Heart left ventricle (tissue), 16 donors: ENCODE results near the gene OSBPL10. TPM values are rescaled to one million over a fixed set of nuclear protein-coding genes. Genes with fewer than 3 reads are reported as not detected.

Source experiments
- ATAC-seq, 4 donors: fragments of 200-7000 bp; cut with Tn5 transposase; one replicate each; pipeline ENCODE4 v1.9.1; 2020 to 2022; ENCODE audit warnings: moderate library complexity in 4 of 4, mild to moderate bottlenecking in 3 of 4, moderate number of reproducible peaks in 1 of 4
- DNase-seq, 5 donors: peaks; one replicate each; pipeline ENCODE4 v3.0.0-alpha.2; 2020
- H3K27ac ChIP-seq, 12 donors: fragments of 200-600 bp; sonication (generic) in 4 of 12; one replicate each; pipeline versions ENCODE4 v1.5.0 to v1.8.0; 2016 to 2022; ENCODE audit warnings: mild to moderate bottlenecking in 2 of 12
- H3K27me3 ChIP-seq, 9 donors: fragments of 200-600 bp; sonication (generic) in 2 of 9; one replicate each; pipeline versions ENCODE4 v1.5.1 to v1.8.0; 2016 to 2022; ENCODE audit warnings: mild to moderate bottlenecking in 3 of 9
- H3K36me3 ChIP-seq, 9 donors: fragments of 200-600 bp; sonication (generic) in 2 of 9; one replicate each; pipeline versions ENCODE4 v1.5.0 to v1.8.0; 2018 to 2022; ENCODE audit warnings: mild to moderate bottlenecking in 2 of 9
- H3K4me1 ChIP-seq, 12 donors: fragments of 200-600 bp; sonication (generic) in 4 of 12; one replicate each; pipeline versions ENCODE4 v1.5.0 to v1.8.0; 2016 to 2022; ENCODE audit warnings: mild to moderate bottlenecking in 3 of 12
- H3K4me3 ChIP-seq, 12 donors: fragments of 200-600 bp; sonication (generic) in 4 of 12; one replicate each; pipeline versions ENCODE4 v1.5.0 to v1.8.0; 2017 to 2022; ENCODE audit warnings: mild to moderate bottlenecking in 9 of 12, moderate library complexity in 4 of 12
- H3K9me3 ChIP-seq, 12 donors: fragments of 200-600 bp; sonication (generic) in 4 of 12; one replicate each; pipeline versions ENCODE4 v1.5.0 to v1.8.0; 2016 to 2022; ENCODE audit warnings: mild to moderate bottlenecking in 1 of 12
- POLR2A ChIP-seq, 2 donors: fragments of 450-650 bp; IDR thresholded peaks; one replicate each; pipeline ENCODE4 v1.6.1; 2017; ENCODE audit warnings: antibody characterized with exemption in 2 of 2, mild to moderate bottlenecking in 2 of 2, moderate library complexity in 2 of 2
- WGBS, 4 donors: extraction: QIAGEN DNeasy Blood & Tissue Kit in 2 of 4; methylation state at CpG; one replicate each; pipeline versions ENCODE4 v1.1.5 to v1.1.7; 2013 to 2018; 5-methylcytosine and 5-hydroxymethylcytosine counted together
- intact Hi-C, 10 donors: fragments of 100-400 bp; cut with DNase I; formaldehyde crosslinking; loops; one replicate each; pipeline versions ENCODE4 v1.11.1 to v1.14.2; 2022
- polyA plus RNA-seq, 2 donors: library from polyadenylated mRNA; stranded (reverse); fragments of 200-250 nt; gene quantifications; one replicate each; pipeline ENCODE4 v1.2.3, GENCODE V29; 2013
- total RNA-seq, 9 donors: library from RNA; depleted of rRNA in 2 of 9; stranded (reverse); fragments of >200 nt in 2 of 9; fragmentation: NEBNext Ultra II Directional in 3 of 9; extraction: Animal tissue kit (Norgen Biotek cat#: 25700) in 3 of 9; gene quantifications; one replicate each; pipeline versions ENCODE4 v1.1.0 to v1.2.4, GENCODE V29; 2016 to 2023
- TF ChIP-seq, protein P1 (sequence below), 12 donors: fragments of 200-600 bp; sonication (generic) in 4 of 12; IDR thresholded peaks; one replicate each; pipeline versions ENCODE4 v1.5.0 to v1.8.0; 2018 to 2022; ENCODE audit warnings: antibody characterized with exemption in 12 of 12, mild to moderate bottlenecking in 5 of 12
- donor health status: ischemic (EF 13 %, LVEDD 7.1; RV severe dilation, severe dysfunction).
- donor health status: healthy with polysubstance abuse.
- donor health status: DM: no; HTN: yes; CAD: no.
- donor health status: DM: no; HTN: no; CAD: no.
- donor health status: ischemic (EF 25% LVEDD 6.9; RV normal size, moderate dysfunction).
- donor health status: ischemic (EF 25% LVEDD 5.7; RV mildly dilated, moderate dysfunction).
- donor health status: healthy.
- donor health status: DM: yes; HTN: yes; CAD: no.
- donor health status: ischemic (EF 35%, LVEDD 5.7; RV mildly dilated, moderate dysfunction).
- donor health status: nonischemic (EF 11% LVEDD 7.7; RV severe dilation, severe dysfunction).
- donor health status: DM: yes; HTN: yes; CAD: no.
- donor health status: PGD.
- donor health status: ischemic (EF 29% LVEDD 5.4; RV normal size, mild dysfunction).
- donor health status: nonischemic (EF 23%, LVEDD 6.1; RV moderate dilation, normal function).

The OSBPL10 gene
- total and polyA plus RNA-seq, 11 donors = 1.3 to 12.7 (median 3.9) TPM

DNA sequence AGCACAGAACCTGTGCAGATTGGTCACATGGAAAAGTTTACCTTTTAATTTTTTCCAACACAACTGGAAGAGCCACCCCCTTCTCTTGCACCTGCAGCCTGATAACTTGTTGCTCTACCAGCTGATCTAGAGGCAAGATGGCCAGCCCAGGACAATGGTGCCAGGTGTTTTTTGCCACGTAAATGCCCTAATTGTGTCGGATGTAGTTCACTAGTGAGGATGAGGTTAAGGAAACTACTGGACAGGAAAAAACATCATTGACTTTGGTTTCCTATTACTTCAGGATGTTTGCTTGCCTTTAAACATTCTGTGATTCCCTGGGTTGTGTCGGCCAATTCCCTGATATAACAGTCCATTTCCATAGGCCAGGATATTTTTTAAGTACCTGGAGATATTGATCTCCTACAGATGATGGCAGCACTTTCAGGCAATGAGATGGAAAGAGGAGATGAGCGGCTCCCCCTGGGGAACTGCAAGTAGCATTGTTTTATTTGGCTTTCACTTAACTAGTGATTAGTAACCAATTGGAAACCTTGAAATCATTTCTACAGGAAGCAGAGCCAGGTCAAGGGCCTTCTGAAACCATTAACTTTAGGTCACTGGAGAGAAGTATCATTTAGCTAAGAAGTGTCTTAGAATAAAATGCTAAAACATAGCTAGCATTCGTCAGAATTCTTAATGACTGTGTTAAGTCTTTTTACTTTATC is 72.5 kb downstream of the OSBPL10 start:
- no peak for TF ChIP-seq POLR2A (IDR thresholded peaks at IDR 0.05)
- TF ChIP-seq, protein P1, sequence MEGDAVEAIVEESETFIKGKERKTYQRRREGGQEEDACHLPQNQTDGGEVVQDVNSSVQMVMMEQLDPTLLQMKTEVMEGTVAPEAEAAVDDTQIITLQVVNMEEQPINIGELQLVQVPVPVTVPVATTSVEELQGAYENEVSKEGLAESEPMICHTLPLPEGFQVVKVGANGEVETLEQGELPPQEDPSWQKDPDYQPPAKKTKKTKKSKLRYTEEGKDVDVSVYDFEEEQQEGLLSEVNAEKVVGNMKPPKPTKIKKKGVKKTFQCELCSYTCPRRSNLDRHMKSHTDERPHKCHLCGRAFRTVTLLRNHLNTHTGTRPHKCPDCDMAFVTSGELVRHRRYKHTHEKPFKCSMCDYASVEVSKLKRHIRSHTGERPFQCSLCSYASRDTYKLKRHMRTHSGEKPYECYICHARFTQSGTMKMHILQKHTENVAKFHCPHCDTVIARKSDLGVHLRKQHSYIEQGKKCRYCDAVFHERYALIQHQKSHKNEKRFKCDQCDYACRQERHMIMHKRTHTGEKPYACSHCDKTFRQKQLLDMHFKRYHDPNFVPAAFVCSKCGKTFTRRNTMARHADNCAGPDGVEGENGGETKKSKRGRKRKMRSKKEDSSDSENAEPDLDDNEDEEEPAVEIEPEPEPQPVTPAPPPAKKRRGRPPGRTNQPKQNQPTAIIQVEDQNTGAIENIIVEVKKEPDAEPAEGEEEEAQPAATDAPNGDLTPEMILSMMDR (IDR thresholded peaks at IDR 0.05) = peak in 1 of 12 donors; percentile 14
- Histone ChIP-seq H3K4me1 (peaks cover 0 to 14% (median 0%) of the 10 kb centered on the region in 12 donors), H3K9me3 (no peaks in the 10 kb centered on the region), H3K4me3 (no peak overlapping the region), H3K27ac (no peak overlapping the region), H3K36me3 (no peaks in the 10 kb centered on the region), H3K27me3 (no peaks in the 10 kb centered on the region)
- DNase-seq (peak in 1 of 5 donors; percentile 8), ATAC-seq (no peak)
- intact Hi-C loops = no loop called here
- WGBS, 4 donors = 47 to 75% (median 56%) methylated on average over 5 of the region's 5 CpGs

DNA sequence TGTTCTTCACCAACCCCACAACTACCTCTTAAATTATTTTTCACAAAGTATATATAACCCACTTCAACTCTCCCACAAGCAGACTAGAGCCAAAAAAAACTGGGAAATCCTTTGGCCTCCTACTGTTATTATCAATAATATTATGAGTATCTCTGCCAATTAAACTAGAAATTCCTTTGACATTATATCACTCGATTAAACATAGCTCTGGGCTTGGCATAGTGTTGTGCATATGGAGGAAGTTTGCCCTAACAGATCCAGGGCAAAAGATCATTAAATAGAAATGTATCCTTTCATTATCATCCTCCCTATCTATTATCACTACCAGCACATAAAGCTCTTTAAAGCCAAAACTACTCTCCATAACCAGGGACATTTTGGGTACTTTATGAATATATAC is 74.9 kb downstream of the OSBPL10 start:
- H3K4me1 ChIP-seq = peaks cover 0 to 14% (median 0%) of the 10 kb centered on the region in 12 donors
- ATAC-seq = no peak
- H3K9me3 ChIP-seq = no peaks in the 10 kb centered on the region
- no peaks in the 10 kb centered on the region for H3K27me3 ChIP-seq
- H3K4me3 ChIP-seq = no peak overlapping the region
- 74 to 82% (median 78%) methylated on average over 1 of the region's 1 CpG for WGBS, 4 donors
- no peaks in the 10 kb centered on the region for H3K36me3 ChIP-seq
- no peak for DNase-seq
- intact Hi-C loops = no loop called here
- no peak for TF ChIP-seq POLR2A (IDR thresholded peaks at IDR 0.05)
- TF ChIP-seq, protein P1 (IDR thresholded peaks at IDR 0.05) = no peak
- no peak overlapping the region for H3K27ac ChIP-seq

DNA sequence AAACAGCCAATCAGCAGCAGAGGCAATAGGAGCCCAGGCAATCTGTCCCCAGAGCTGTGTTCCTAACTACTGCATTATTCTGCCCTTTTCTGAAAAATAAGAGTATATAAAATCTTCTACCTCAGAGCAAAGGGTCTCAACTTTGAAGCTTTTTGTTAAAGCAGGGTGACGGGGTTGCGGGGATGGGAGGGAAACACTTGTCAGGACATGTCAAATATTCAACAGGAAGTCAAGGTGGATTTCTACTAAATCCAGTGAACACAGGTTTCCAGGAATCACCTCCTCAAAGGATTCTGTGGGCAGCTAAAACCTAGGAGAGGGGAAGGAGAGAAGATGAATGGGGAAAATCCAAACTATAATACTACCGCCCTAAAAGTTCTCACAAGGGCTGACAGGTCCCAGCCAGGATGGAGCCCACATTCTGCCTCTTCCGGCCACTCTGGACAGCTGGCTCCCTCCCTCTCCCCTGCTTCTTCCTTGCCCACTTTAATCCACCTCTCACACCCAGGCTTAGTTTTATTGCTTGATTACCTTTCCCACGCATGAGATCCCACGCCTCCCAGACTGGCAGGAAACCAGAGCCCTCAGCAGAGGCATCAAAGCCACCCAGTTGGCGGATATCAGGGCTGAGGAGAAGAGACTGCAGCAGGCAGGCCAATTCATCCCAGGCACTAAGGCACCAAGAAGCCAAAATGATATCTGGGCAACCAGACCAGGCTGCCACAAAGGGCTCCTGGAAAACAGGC is 77.2 kb downstream of the OSBPL10 start:
- ATAC-seq (no peak), DNase-seq (no peak)
- TF ChIP-seq POLR2A (IDR thresholded peaks at IDR 0.05) = no peak
- TF ChIP-seq, protein P1 (IDR thresholded peaks at IDR 0.05) = no peak
- Histone ChIP-seq H3K27ac (no peak overlapping the region), H3K4me1 (peaks cover 0 to 7% (median 0%) of the 10 kb centered on the region in 12 donors), H3K36me3 (no peaks in the 10 kb centered on the region), H3K9me3 (no peaks in the 10 kb centered on the region), H3K4me3 (no peak overlapping the region), H3K27me3 (no peaks in the 10 kb centered on the region)
- WGBS, 4 donors = 90 to 92% (median 91%) methylated on average over 7 of the region's 7 CpGs
- intact Hi-C loops = no loop called here

DNA sequence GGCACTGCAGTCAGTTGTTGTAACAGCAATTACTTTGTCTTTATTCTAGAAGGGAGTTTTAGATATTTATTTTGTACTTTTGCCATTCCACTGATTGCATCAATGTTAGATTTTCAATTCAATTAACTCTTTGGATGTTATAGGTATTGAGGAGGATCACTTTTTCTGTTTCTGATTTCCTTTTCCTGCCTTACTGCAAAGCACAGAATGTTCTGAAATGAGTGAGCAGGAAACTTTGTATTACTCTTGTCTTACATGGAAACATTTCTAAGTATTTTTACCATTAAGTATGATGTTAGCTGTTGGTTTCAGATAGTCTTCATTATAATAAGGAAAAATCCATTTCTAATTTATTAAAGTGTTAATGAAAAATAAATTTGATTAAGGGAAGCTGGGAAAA is 80.5 kb downstream of the OSBPL10 start:
- no peak for ATAC-seq
- intact Hi-C loops = no loop called here
- DNase-seq = no peak
- Histone ChIP-seq H3K27ac (no peak overlapping the region), H3K4me3 (no peak overlapping the region), H3K4me1 (no peaks in the 10 kb centered on the region), H3K36me3 (no peaks in the 10 kb centered on the region), H3K27me3 (no peaks in the 10 kb centered on the region), H3K9me3 (no peaks in the 10 kb centered on the region)
- TF ChIP-seq, protein P1 (IDR thresholded peaks at IDR 0.05) = no peak
